Mammary epithelial cell (primary cell): ENCODE results near the gene KRT13.

Experiments used
- CTCF ChIP-seq, 2 donors: IDR thresholded peaks in 1 of 2; conservative IDR thresholded peaks in 1 of 2; 2 replicates each; pipeline ENCODE4 v1.5.1; 2011 to 2012; ENCODE audit warnings: inconsistent platforms in 2 of 2, low read length in 2 of 2, mild to moderate bottlenecking in 2 of 2, control low read depth in 1 of 2, low read depth in 1 of 2; ENCODE audit not compliant: insufficient read depth in 1 of 2; ENCODE audit errors: extremely low read depth in 1 of 2
- EZH2 ChIP-seq: IDR thresholded peaks from 2 replicates; pipeline ENCODE4 v1.6.1; 2012; ENCODE audit warnings: low read length, inconsistent platforms, borderline replicate concordance

- TF ChIP-seq CTCF (conservative IDR thresholded peaks at IDR 0.05 in 1 of 2, IDR thresholded peaks at IDR 0.05 in 1 of 2; ENCODE audit: extremely low read depth in 1 of 2, insufficient read depth in 1 of 2, low read depth in 1 of 2, low read length in 2 of 2) (no peak), EZH2 (no peak)
These were observed 25.3 kb downstream of the KRT13 start for GRCh38 chr17:41480136-41480535.
